ENCODE data around the gene THYN1.
A peak's percentile ranks its signal among the peaks of the same experiment; 100 is the strongest.

THYN1 gene

DNA sequence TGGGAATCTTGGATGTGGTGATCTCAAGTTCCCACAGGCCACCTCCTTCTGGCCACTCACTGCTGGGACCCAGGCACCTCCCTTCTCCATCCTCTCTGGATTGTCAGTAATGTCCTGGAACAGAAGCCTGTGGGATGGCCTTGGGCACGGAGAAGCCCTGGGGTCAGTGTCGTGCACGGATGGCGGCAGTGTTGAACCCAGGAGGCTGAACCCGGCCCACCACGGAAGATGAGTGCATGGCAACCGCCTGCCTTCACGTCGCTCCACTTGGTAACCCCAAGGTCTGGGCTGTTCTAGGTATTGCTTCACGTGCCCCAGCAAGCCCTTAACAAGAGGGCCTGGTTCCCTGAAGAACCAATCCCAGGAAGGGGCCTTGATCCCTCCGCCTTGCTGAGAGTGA, 7.1 kb downstream of the THYN1 start:
- FAIRE-seq, result no peak

DNA sequence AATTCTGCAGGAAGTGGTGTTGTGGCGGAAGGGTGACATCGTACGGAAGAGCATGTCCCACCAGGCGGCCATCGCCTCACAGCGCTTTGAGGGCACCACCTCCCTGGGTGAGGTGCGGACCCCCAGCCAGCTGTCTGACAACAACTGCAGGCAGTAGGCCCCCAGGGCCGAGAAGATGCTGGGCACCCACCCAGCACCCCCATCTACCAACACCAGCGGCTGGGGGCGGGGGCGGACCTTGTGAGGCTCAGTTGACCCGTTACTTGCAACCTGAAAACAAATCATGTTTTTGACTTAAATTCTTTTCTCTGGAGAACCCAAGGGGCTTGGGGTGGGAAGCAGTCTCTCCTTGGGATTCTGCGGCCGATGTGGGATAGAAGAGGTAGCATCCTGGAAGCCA, 7.7 kb downstream of the THYN1 start:
- no peak for FAIRE-seq

DNA sequence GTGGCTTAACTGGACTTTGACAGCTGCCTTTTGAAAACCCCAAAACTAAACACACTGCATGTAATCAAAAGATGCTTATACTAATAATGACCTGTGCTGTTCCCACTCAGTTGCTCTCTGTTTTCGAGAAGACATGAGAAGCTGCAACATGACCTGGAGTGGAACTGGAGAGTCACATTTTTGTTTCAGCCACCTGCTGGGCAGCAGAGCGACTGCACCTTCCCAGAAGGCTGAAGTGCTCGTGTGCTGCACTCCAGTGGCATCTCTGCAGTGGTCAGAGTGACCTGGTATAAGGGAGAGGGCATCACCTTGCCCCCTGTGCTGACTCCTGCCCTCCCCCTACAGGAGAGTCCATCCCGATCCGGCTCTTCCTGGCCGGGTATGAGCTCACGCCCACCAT, 8.6 kb downstream of the THYN1 start:
- no peak for FAIRE-seq

DNA sequence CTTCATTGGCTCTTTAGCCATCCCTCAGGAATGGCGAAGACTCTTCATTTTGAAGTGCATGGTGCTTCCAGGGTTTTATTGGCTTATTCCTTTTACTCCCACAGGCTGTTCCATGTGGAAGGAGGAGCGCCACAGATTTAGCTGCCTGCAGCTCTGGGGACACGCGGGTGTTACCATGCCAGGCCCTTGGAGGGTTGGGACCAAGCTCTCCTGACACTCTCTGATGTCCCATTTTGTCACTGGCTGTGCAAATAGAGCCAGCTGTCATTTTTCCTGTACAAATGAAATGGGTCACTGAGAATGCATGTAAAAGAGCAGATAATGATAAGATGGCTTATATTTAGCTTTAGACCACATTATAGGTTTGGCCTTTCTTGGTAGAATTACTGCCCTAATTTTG, 9.2 kb downstream of the THYN1 start:
- FAIRE-seq, result no peak

DNA sequence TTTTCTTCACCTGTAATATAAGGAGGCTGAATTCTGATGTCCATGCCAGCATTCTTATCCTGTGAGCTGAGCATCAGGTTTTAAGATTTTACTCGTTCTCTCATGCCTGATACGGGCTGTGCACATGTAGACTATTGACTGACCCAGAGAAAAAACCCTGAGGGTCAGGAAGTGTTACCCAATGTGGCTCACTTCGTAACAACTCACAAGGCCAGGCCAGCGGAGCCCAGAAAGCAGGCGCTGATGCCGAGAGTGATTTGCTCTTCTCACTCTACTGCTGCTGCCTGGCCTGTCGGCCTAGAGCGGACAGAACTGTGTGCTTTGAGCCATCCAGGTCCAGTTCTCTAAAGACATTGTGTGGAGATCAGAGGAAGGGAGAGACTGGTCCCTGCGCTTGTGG, 10.8 kb downstream of the THYN1 start:
- FAIRE-seq, result no peak

DNA sequence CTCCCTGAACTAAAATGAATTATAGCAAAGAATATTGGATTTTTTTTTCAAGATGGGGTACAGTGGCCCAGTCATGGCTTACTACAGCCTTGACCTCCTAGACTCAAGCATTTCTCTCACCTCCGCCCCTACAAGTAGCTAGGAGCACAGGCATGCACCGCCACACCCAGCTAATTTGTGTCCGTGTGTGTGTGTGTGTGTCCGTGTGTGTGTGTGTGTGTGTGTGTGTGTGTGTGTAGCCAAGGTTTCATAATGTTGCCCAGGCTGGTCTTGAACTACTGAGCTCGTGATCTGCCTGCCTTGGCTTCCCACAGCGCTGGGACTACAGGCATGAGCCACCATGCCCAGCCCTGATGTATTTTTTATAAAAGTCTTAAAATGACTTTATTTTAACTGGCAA, 12.6 kb downstream of the THYN1 start:
- no peak for FAIRE-seq

DNA sequence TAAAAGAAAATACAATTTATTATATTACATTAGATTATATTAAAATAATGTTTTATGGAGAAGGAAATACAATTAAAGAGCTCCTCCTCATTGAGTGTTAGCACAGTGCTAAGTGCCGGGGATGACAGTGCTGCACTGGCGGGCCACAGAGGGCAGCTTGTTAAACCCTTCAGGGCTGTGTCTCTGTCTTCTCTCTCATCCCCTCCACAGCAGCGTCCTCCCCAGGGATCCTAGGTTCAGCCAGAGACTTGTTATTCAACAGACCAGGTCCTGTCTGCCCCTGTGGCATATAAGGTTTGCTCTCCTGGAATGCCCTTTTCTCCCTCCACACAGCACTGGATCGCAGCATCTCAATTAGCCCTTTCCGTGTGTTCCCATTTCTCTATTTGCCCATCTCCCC, 14.2 kb downstream of the THYN1 start:
- no peak for FAIRE-seq

DNA sequence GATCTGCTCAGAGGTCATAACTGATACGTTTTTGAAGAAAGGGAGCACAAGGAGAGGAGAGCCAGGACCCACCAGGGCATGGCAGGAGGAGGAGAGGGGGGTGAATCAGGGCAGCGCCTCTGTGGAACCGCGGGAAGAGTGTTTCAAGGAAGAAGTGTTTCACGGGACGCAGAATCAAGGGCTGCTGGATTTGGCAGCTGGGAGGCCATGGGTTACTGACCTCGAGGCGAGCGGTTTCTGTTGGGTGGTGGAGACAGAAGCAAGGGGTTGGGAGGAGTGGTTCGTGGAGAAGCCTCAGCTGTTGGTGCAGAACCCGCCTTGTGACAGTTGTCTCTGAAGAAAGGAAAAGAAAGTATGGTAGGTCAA, 15.6 kb downstream of the THYN1 start:
- no peak for FAIRE-seq

DNA sequence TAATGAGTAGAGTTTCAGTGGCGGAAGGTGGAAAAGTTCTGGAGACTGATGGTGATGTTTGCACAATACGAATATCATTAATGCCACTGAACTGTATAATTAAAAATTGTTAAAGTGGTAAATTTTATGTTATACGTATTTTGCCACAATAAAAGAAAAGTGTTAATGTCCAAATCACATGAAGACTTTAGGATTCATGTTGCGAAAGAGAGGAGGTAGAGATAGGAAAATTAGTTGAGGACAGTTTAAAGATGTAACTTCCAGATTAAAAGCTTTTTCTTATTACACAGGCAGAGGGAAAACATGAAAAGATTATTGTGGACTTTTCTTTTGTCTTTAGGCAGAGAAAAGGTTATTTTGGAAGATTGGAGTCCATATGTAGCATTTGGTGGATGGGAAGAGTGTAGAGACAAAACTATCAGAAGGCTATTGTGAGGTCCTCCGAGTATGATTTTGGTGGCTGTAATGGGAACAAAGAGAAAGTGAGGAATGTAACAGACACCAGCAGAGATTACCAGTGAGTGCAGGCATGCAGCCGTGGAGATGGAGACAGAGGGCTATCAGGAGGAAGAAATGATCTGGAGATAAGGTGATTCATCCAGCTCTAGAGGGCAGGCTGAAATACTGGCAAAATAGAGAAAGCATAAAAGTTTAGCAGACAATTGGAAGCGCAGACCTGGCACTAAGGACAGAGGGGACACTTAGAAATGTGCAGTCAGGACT, 16.2 kb downstream of the THYN1 start:
- FAIRE-seq, result no peak

DNA sequence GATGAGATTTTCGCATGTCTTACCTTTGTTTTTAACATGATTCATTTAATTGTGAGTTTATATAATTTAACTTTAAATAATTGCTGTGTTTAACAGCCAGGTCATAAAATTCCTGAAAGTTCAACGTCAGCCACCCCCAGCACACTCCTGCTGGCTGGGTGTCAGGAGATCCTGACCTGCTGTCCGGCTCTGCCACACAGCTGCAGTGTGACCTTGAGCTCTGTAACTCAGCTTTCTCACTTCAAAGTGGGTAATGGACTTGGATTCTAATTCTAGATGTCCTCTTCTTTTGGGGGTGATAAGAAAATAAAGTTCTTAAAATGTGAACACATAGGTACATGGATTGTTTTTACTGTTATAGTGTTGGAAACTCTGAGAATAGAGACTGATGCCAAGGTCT, 17.8 kb downstream of the THYN1 start:
- no peak for FAIRE-seq

DNA sequence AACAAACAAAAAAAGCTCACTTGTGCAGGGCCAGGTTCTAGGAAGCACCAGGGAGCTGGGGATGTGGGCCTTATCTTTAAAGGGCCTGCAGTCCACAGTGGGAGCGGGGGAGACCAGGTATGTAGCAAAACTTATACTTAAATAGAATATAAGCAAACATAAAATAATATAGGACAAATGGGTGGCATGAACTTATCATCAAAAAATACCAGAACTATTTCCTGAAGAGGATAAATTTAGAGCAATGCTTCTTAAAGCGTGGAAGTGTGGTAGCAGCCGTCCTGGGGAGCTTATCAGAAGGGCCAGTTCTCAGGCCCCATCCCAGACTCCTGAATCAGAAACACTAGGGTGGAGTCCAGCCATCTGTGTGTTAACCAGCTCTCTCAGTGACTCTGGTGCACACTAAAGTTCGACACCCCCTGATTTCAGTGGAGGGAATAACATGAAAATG, 19.4 kb downstream of the THYN1 start:
- FAIRE-seq, result no peak

DNA sequence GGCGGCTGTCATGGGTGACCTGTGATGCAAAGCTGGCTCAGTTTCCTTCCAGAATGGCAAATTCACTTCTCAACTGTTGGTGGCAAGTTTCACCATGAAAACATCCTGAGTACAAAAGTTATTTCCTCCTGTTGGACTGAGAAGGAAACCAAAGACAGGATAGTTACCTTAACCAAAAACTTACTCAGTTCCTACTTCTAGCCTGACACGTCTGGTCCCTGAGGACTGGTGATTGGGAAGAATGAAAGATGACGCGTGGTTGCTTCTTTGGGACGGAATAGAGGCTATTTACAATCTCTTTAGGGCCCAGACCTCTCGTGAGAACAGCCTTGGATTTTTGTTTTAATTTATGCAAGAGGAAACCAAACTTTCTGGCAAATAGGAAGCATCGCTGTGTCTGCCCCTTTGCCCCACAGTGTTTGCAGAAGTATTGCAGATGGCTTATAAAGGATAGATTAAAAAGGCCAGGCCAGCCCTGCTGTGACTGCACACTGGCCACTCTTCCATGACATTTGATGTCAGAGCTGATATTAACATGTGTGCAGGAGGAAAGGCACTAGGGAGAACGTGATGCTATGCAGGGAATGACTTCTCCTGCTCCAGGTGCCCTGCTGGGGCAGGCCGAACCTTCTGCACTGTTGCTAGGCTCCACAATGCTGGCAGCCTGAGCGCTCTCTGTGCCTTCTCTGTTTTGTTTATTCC, 21.0 kb downstream of the THYN1 start:
- no peak for FAIRE-seq

DNA sequence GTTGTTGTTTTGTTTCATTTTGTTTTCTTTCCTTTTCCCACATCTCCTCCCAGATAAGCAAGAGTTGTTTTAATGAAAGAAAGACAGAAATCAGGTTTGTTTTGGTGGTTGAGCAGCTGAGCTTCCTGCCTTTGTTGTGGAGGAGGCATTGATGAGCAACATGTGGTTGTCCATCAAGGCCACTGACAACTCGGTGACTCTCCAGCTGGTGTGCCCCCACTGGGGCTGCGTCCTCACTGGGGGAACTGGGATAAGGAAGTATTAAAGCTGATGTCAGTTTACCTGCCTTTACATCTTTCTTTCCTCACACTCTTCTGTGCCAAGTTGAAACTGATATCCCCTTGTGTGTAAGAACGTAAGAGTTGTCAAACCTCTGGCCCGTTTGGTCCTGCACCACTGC, 22.8 kb downstream of the THYN1 start:
- FAIRE-seq, result no peak

DNA sequence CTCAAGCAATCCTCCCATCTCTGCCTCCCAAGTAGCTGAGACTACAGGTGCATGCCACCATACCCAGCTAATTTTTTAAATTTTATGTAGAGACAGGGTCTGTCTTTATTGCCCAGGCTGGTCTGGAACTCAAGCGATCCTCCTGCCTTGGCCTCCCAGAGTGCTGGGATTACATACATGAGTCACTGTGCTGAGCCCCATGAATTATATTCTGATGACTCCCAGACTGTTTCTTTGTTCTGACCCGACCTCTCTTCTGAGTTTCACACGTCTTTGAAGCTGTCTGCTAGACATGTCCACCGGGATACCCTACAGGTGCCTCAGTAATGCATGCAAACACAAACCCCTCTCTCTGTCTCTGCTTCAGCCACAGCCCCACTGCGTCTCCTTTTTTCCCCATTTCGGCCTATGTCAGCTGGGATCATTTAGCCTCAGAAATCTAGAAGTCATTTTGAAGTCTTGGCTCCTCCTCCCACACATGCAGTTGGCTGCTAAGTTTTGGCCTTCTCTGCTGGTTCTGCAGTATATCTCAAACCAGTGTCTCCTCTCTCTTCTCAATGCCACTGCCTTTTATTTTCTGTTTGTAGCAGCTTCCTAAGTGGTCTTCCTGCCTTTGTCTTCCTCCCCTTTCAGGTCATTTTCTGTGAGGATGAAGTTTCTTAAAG, 23.9 kb downstream of the THYN1 start:
- no peak for FAIRE-seq

DNA sequence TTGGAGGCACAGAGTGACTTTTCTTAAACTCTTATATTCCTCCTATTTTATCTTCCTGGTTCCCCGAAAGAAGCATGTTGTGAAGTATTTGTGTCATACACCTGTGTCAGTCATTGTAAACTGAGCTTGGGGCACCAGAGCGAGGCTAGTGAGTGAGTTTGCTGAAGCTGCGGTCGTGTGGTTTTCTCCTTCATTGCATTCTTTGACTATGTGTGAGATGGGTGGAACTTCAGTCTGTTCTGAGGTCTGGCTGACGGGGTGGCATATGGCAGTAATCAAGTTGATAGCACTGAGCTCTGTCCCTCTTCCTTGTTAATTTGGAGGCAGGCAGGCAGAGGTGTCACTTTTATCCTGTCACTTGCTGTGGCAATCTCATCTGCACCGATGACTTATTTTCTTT, 24.5 kb downstream of the THYN1 start:
- FAIRE-seq, result no peak

DNA sequence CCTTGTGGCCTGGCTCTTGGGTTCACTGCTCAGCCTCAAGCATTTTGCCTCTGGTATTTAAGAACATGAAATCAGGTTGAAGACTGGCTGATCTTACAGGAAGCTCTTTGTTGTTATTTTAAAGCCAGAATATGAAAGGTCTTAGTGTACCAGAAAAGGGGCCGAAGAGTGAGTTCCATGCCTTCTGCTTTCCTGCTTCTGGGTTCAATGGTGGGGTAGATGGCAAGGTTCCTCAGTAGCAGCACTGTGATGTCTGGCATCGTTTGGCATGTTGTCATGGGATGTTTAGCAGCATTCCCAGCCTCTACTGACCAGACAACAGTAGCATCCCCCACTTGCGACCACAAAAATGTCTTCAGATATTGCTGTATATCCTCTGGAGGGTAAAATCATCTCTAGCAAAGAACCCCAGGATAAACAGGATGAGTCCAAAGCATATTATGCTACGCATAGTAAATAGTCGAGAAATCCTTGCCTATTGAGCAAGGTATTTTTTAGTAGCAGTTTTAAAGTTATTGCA, 26.3 kb downstream of the THYN1 start:
- FAIRE-seq, result no peak

DNA sequence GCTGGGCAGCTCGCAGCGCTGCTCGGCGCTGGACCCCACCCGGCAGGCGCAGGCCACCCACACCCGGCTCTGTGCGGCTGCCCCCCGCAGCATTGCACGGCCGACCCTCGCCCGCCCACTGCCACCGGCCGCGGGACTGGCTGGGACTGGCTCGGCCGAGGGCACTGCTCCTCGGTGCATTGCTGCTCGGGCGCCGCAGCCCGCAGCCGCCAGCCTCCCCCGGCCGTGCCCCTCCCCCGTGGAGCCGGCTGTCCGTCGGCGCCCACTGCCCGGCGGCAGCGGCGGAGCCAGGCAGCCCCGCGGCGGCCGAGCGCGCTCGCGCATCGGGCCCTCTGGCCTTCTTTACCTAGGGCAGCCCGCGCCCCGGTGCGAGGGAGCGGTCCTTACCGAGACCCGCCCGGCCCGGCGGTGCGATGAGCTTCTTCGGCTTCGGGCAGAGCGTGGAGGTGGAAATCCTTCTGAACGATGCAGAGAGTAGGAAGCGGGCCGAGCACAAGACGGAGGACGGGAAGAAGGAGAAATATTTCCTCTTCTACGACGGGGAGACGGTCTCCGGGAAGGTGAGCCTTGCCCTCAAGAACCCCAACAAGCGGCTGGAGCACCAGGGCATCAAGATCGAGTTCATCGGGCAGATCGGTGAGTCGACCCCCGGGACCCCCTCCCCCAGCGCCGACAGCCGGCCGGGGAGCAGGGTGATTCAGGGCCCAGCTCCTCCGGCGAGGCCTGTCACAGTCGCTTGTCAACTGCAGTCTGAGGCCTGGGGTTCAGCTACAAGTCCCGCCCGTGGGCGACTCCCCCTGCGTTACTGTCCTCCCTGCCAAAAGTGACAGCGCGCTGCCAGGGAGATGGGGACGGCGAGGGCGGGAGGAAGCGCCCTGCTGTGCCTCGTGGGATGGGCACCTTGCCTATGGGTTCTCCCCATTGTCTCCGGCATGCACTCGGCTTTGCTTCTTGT, 28.2 kb downstream of the THYN1 start:
- no peak for FAIRE-seq

DNA sequence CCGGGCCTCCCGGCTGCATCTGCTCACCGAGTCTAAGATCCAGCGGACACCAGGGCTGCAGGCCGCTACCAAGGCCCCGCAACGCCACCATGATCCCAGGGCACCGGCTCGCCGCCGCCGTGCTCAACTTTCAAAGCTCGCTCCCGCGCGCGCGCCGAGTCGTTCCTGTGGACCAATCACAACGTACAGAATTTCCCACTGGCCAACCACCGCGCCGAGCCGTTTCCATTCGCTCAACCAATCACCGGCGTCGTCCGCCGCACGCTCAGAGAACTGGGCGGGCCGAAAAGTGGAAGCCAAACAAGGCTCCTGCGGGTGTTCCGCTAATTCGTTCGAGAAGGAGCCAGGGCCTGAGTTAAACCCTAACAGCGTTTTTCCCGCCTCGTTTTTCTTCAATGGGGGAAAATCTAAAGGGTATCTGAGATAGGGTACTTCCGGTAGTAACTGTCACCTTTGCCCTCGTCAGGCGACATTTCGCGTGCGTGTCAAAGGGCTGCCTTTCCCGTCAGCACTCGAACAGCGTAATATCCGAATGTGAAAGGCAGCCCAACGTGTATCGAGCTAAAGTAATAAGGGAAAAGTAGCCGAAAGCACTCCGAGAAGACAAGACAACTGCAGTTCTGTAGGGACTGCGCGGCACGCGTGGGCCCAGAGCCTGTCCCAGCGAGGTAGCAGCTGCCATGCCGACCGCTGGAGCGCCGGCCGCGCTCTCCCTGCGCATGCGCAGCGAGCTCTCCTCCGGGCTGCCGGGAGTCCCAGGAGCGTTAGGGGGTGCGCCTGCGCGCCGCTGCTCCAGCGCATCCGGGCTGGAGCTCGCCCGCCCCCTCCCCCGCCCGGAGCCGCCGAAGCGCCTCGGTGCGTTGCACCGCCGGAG, 29.1 kb downstream of the THYN1 start, which contains the start of the genes NCAPD3 and VPS26B:
TSS of gene NCAPD3 (minus strand) at position 132 of the 874 bp plus-strand sequence. CDS start at position 91, 41 bp downstream.
TSS of gene VPS26B (plus strand) at position 836 of the 874 bp plus-strand sequence. CDS start 452 bp downstream, outside the sequence.
- peak; percentile 91 for FAIRE-seq

DNA sequence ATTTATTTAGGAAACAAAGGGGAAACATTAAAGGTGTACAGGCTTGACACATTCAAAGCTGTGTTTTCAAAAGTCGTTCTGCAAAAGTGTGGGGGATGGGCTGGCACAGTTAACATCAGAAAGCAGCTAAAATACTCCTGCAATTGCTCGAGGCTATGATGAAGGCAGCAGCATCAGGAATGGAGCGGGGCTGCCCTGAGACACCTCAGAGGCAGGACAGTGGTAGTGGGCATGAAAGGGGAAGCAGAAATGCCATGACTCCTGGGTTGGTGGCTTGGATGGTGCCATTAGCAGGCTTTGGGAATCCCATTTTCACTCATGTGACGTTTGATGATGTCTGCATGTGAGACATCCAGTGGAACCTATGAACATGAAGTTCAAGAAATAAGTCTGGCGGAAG, 30.0 kb downstream of the THYN1 start:
- FAIRE-seq, result no peak

DNA sequence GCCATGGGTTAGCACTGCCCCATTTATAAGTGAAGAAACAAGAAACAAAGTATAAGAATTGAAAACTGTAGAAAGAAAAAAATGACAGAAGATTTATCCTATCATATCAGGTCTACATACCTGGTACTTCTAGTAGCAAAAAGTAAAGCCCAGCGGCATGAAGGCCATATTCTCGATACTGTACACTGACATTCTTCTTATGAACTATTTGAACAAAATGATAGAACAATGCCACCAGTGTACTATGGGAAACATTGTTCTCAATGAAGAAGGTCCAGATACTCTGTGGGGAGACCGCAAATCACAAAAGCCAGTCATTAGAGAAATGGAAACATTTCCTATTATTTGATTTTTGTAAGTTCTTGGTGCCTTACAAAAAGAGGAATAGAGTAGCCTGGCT, 36.3 kb downstream of the THYN1 start:
- FAIRE-seq, result no peak

DNA sequence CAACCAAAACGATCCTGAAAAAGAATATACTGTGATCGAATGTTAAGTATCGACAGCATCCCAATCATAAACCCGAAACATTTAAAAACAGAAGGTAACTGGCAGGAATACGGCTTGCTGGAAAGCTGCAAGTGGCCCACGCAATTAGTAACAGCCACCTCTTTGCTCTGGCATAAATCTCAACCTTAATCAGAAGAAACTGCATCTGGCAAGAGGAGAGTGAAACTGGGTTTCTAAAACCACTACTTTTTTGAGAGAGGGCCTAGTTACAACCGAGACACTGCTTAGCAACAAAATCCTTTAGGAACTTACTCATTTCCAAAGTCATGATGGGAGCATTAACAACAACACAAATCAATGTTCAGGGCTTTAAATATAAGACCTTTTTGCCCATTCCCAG, 37.3 kb downstream of the THYN1 start:
- no peak for FAIRE-seq

Measured in G401.6 (cell line).